ENCODE measurements around the gene MOGAT1.
"Not testable (repeated sequence)": the region's sequence is repeated elsewhere in the genome, so short reads cannot be mapped to it uniquely, and the experiment has no call there.

The MOGAT1 gene

GRCh38 chr2:222745836-222746559, 74.5 kb downstream of the MOGAT1 start:
- DNase-seq = no peak

DNA sequence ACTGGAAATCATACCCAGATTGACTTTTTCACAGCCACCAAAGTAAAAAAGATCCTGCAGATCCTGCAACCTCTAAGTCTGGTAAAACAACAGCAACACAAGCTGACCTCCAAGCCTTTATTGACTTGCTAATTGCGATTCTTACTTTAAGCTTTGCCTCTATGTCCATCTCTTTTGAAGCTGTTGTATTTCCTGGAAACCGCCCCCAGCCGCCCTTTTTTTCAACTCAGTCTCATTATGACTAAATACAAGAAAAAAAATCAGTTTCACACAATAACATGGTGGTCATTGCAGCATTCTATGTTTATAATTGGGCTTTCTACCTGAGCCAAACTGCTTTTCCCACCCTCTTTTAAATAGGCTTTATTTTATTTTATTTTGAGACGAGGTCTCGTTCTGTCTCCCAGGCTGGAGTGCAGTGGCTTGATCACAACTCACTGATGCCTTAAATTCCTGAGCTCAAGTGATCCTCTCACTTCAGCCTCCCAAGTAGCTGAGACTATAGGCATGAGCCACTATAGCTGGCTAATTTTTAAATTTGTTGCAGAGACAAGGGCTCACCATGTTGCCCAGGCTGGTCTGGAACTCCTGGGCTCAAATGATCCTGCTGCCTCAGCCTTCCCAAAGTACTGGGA, 76.2 kb downstream of the MOGAT1 start:
- no peak for DNase-seq

GRCh38 chr2:222750533-222750932, 79.1 kb downstream of the MOGAT1 start:
- no peak for DNase-seq

DNA sequence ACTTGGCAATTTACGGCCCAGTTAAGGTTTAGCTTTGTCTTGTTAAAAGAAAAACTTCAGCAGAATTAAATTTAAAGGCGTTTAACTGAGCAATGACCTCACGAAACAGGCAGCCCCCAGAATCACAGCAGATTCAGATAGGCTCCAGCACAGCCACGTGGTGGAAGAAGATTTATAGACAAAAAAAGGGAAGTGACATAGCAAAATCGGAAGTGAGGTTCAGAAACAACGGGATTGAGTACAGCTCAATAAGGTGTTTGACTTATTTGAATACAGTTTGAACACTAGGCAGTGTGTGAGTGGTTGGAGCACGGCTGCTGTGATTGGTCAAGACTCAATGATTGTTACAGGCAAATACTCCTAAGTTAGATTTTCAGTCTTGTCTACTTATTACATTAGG, 79.8 kb downstream of the MOGAT1 start:
- no peak for DNase-seq

GRCh38 chr2:222751821-222752719, 80.6 kb downstream of the MOGAT1 start:
- no peak for DNase-seq

DNA sequence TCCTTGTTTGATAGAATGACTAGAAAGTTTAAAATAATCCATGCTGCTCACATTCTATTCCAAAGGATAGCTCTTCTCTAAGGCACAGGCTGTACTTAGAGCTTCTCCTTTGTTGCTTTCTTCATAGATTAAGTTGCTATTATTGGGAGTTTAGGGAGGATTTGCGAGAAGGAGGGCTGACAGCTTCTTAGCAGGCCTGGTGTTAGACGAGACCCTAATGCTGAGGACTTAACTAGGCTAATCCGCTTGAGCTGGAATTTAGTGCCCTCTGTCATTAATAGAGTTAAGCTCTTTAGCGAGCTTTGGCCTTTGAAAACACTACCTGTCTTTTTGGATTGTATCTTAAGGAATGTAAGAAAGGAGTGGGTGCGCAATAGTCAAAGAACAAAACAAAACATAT, 81.3 kb downstream of the MOGAT1 start:
- no peak for DNase-seq

DNA sequence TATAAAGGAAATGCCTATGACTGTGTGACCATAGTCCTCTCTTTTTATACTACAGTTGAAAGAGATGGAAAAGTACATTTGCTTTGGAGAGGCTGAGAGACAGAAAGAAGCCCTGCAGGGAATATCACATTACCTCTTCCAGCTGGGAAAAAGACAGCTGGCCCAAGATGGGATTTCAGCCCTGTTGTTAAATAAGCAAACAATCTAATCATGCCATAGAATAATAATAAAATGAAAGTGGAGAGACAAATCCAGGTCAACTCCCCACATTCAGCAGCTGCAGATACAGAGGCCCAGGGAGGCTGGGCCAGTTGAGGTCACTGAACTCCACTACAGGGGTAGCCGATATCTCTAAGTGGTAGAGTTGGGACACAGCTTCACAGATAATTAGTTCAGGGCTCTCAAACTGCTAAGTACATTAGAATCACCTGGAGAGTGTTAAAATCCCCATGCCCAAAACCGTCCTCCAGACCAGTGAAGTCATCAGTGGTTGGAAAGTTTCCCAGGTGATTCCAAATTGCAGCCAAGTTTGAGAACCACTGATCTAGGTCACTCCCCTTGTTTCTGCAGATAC, 81.9 kb downstream of the MOGAT1 start:
- no peak for DNase-seq

DNA sequence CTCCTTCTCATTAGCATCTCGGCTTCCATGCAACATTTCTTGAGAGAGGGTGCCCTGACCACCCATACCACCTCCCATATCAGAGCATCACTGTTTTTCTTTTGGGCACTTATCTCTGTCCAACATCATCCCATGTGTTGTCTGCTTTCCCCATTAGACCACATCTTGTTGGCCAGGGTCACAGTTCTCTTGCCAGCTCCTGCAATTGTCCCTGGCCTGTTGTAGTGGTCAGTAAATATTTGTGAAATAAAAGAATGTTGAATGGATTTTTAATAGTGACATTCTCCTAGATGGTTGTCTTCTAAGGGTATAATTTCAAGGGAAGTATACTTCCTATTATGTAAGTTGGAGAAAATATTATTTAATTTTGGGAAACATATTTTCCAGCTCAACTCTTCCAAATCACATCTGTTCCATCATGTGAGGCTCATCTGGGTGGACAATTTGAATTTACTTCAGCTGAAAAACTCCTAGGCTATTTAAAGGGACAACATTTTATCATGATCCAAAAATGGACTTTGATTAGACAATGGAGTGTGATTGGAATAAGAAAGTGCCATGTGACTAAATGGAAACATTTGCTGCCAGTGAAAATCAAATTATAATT, 83.0 kb downstream of the MOGAT1 start:
- DNase-seq = no peak

DNA sequence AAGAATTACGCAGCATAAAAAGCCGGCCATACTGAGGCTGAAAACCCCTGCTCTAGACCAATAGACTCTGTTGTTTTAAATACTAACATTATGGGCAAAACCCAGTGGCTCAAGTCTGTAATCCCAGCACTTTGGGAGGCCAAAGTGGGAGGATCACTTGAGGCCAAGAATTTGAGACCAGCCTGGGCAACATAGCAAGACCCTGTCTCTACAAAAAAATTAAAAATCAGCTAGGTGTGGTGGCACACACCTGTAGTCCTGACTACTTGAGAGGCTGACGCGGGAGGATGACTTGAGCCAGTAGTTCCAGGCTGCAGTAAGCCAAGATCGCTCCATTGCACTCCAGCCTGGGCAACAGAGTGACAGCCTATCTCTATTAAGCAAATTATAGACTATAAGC, 84.1 kb downstream of the MOGAT1 start:
- DNase-seq = not testable (repeated sequence)

- DNase-seq = no peak
These were observed 84.9 kb downstream of the MOGAT1 start for GRCh38 chr2:222756362-222756831.

DNA sequence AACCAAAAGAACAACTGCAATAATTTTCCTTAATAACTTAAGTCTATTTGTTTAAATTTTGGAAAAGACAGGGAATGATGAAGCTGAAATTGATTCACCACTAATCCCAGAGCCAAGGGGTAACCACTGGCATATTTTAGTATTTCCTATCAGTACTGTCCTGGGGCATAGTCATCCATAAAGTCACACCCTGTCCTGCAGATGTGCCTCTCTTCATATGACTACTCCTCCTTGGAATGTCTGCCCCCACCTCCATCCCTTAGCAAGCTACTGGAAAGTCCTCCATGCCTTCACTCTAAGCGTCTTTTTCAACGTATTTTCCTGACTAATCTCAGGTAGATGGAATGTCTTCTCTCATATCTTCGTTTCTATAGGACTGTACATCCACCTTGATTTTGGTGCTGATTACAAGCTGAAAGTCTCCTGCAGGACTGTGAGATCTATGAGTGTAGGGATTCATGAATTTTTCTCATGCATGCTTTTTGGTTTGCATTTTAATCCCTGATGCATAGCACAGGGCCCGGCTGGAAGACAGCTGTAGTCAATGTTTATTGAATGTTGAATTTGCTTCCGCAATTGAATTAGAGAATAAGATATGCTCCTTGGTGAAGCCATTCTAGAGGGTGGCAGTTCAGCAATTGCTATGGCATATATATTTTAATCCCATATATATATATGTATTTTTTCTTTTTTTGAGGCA, 85.6 kb downstream of the MOGAT1 start:
- no peak for DNase-seq

Measured in activated CD4-positive, CD25-positive, alpha-beta regulatory T cell treated with anti-CD3 and anti-CD28 coated beads, Interleukin-2, amount 50 U/mL, for 72 hours (primary cell).